ENCODE measurements around the gene OSBPL3.
"Not testable (repeated sequence)": the region's sequence is repeated elsewhere in the genome, so short reads cannot be mapped to it uniquely, and the experiment has no call there.

The OSBPL3 gene

GRCh38 chr7:24825931-24826661, 153.9 kb downstream of the OSBPL3 start:
- DNase-seq, result no peak

- no peak for DNase-seq
These were observed 154.6 kb downstream of the OSBPL3 start for GRCh38 chr7:24825381-24825794.

GRCh38 chr7:24824896-24825295, 155.1 kb downstream of the OSBPL3 start:
- DNase-seq, result no peak

- no peak for DNase-seq
These were observed 155.6 kb downstream of the OSBPL3 start for GRCh38 chr7:24824400-24824799.

- DNase-seq, result no peak
These were observed 158.3 kb downstream of the OSBPL3 start for GRCh38 chr7:24821754-24822054.

GRCh38 chr7:24821045-24821753, 158.8 kb downstream of the OSBPL3 start:
- DNase-seq, result peak; percentile 34

GRCh38 chr7:24820730-24821044, 159.3 kb downstream of the OSBPL3 start:
- no peak for DNase-seq

GRCh38 chr7:24819916-24820689, 159.9 kb downstream of the OSBPL3 start:
- DNase-seq, result no peak

GRCh38 chr7:24817339-24817738, 162.6 kb downstream of the OSBPL3 start:
- no peak for DNase-seq

GRCh38 chr7:24816868-24817267, 163.1 kb downstream of the OSBPL3 start:
- no peak for DNase-seq

- DNase-seq, result no peak
These were observed 167.6 kb downstream of the OSBPL3 start for GRCh38 chr7:24812305-24812945.

- DNase-seq, result no peak
These were observed 171.5 kb downstream of the OSBPL3 start for GRCh38 chr7:24808518-24808917.

- DNase-seq, result no peak
These were observed 177.7 kb downstream of the OSBPL3 start for GRCh38 chr7:24802300-24802699.

- no peak for DNase-seq
These were observed 178.1 kb downstream of the OSBPL3 start for GRCh38 chr7:24801883-24802282.

GRCh38 chr7:24800667-24801066, 179.3 kb downstream of the OSBPL3 start:
- no peak for DNase-seq

- DNase-seq, result no peak
These were observed 179.9 kb downstream of the OSBPL3 start for GRCh38 chr7:24800073-24800472.

- DNase-seq, result no peak
These were observed 180.5 kb downstream of the OSBPL3 start for GRCh38 chr7:24799506-24799905.

- no peak for DNase-seq
These were observed 181.7 kb downstream of the OSBPL3 start for GRCh38 chr7:24798261-24798660.

- no peak for DNase-seq
These were observed 182.7 kb downstream of the OSBPL3 start for GRCh38 chr7:24797270-24797669.

- no peak for DNase-seq
These were observed 184.6 kb downstream of the OSBPL3 start for GRCh38 chr7:24795407-24795767.

GRCh38 chr7:24794751-24795406, 185.1 kb downstream of the OSBPL3 start:
- not testable (repeated sequence) for DNase-seq

- no peak for DNase-seq
These were observed 185.9 kb downstream of the OSBPL3 start for GRCh38 chr7:24793982-24794648.
